ENCODE results near the gene CSMD2.
"Not testable (repeated sequence)": the region's sequence is repeated elsewhere in the genome, so short reads cannot be mapped to it uniquely, and the experiment has no call there.

CSMD2 gene

DNA sequence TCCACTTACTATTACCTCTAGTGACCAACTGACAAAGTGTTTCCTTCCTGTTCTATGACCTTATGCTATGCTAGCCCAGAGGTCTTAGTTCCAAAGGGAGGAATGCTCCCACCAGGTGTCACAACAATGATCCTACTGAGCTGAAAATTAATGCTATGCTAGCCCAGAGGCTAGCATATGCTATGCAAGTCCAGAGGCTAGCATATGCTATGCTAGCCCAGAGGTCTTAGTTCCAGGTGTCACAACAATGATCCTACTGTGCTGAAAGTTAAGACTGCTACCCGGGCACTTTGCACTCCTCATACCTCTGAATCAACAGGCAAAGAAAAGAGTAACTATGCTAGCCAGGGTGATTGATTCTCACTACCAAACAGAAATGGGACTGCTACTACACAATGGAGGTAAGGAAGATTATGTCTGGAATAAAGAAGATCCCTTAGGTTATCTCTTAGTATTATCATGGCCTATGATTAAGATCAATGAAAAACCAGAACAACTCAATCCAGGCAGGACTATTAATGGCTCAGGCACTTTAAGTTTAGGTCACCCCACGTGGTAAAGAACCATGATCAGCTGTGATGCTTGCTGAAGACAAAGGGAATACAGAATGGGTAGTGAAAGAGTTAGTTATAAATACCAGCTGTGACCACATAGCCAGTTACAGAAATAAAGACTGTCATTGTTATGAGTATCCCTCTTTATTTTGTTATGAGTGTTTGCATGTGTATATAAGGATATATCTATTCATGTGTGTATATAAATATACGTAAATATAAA, 114.1 kb downstream of the CSMD2 start:
- no peak for DNase-seq

DNA sequence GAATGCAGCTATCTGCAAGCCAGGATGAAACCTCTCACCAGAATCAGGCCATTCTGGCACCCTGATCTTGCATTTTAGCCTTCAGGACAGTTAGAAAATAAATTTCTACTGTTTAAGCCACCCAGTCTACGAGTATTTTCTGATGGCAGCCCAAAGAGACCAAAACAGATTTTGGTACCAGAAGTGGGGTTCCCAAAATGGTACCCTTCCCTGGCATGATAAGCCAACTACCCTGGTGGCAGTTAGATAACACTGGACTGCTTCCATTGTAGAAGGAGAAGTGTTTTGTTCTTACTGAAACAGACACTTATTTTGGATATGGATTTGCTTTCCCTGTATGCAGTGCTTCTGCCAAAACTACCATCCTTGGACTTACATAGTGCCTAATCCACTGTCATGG, 115.0 kb downstream of the CSMD2 start:
- DNase-seq = no peak

DNA sequence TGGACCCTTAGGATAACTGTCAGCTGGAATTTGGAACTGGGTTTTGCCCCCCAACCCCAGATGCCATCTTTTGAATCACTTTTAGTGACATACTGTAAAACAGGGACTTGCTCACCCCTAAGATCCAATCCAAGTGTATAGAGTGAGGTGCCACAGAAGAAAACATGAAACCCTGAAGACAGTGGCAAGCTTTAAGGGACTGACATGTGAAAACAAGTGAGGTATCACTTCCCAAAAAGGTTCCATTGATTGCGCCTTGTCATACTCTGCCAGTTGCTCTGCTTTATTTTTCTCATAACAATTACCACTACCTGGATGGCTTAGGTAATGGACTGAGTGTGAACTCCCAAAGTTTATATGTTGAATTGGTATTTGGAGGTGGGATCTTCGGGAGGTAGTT, 115.6 kb downstream of the CSMD2 start:
- DNase-seq = no peak

DNA sequence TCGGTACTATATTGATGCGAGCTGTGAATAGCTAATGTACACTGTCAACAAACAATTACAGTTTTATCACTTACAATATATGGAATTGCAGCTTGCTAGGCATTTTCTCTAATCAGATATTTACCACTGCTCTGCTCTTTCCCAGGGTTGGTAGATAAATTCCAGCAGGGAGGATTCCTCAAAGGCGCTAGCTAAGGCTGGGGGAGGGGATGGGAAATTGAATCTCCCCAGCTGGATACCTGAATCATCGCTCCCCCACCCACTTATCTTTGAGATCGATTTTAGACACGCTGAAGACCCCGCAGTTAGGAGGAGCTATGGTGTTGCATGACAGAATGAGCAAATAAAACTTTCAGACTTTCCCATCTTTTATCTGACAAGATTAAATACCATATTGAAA, 127.2 kb downstream of the CSMD2 start:
- DNase-seq = no peak

DNA sequence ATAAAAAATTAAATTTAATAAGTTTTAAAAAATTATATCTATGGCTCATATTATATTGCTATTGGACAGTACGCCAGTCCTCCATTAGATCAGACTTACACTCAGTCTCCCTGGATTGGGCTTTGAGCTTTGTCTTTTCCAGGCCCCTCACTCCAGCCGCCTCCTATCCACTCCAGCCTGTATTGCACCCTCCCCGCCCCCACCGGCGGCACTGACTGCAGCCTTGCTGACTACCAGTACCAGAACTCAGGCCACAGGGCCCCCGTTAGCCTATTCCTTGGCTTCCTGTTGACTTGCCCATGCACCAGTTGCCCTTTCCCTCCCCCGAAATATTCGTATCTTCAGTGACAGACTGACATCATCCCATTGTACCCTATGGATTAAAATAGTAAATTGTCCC, 127.9 kb downstream of the CSMD2 start:
- no peak for DNase-seq

DNA sequence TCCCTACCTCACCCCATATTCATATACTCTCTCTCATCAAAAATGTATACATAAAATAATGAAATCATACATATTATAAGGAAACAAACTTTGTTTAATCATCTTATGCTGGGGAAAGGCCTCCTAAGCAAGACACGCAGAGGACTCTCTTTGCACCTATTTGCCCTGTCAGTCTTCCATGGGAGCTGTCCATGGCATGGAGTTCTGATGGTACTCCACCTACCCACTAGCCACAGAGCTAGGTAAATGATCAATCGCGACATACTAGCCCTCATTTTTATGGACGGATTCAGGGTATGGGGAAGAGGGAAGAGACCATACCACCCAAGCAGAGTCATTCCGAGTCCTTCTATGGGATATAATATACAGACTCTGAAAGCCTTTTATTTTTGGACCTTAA, 131.0 kb downstream of the CSMD2 start:
- no peak for DNase-seq

DNA sequence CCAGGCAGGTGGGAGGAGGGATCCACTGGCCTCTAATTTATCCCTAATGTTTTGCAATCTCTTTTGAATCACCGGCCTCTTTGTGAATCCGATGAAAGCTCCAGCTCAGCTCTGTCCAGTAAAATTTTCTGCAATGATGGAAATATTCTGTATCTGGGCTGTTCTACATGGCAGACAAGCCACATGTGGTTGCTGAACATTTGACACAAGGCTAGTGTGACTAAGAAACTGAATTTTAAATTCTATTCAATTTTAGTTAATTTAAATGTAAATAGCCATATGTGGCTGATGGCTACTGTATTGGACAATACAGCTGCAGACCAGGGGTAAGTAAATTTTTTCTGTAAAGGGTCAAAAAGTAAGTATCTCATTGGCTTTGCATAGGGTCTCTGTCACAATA, 135.1 kb downstream of the CSMD2 start:
- no peak for DNase-seq

DNA sequence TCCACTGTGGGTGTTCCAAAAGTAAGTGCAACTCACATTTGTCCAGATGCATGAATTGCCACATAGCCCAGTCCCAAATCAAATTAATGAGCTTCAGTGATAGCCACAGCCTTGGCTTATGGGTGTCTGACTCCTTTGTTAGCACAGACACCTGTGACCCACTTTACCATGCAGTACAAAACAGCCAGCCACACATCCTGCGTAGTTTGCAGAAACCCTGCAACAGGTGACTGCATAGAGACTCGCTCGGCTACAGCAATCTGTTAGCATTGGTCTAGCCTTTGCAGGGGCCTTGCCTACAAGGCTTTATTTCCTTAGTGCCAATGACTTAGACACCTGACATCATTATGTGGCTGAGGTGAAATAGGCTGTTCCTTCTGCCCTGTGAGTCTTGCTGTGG, 135.5 kb downstream of the CSMD2 start:
- DNase-seq = no peak

DNA sequence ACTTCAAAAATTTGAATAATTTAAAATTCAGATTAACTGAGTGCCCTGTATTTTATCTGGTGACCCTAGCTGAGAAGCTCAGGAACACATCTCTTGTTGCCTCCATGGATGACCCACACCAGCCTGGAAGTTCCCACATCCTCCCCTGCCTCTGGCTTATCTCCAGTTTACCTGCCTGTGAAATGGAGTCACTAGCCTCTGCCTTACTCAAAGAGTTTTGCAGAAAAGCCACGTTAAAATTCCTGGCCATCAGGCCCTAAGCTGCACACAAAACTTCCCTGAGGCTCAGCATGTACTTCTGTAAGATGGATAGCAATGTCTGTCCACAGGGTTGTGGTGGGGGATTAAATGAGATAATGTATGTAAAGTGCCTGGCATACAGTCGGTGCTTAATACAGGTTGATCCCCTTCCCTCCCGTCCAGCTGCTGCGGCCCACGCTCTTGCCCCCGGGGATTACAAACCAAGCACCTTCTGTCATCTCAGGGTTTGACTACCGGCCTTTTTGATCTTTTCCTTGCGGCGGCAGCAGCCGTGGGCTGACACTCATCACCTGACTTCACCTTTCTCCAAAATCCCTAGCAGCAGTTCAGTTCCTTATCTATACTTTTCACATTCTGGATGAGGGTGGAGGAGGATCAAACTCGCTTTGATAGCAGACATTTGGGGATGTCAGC, 136.5 kb downstream of the CSMD2 start:
- no peak for DNase-seq

DNA sequence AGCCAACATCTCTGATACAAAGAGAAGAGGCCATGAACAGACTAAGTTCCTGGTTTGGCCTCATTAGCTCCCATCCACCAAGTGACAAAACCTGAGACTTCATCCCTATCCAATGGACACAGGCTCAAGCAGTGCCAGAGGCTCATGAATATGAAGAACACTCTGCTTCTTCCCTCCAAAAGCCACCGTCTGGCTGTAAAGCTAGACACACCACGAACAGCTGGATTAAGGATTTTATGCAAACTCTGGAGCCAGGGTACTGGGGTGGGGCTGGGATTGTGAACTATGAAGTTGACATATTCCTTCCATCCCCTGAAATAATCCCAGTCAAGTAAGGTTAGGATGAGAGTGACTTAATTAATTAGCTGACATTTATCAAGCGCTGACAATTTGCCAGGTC, 139.4 kb downstream of the CSMD2 start:
- no peak for DNase-seq

DNA sequence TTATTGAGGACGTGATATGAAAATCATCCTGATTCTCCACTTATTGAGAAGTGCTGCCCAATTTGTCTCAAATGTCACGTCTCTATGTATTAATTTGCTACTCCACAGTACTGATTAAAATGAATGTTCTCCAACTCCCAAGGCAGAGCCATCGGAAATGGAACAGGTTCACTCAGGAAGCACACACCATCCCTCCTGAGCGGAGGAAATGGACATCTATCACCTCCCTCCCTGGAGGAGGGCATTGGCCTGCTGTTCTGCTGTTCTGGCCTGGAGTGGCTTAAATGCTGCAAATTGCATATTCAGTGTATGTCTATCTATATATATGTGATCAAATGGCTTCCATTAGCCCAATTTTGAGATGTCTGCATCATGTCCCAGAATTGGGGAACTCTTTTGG, 140.5 kb downstream of the CSMD2 start:
- no peak for DNase-seq

DNA sequence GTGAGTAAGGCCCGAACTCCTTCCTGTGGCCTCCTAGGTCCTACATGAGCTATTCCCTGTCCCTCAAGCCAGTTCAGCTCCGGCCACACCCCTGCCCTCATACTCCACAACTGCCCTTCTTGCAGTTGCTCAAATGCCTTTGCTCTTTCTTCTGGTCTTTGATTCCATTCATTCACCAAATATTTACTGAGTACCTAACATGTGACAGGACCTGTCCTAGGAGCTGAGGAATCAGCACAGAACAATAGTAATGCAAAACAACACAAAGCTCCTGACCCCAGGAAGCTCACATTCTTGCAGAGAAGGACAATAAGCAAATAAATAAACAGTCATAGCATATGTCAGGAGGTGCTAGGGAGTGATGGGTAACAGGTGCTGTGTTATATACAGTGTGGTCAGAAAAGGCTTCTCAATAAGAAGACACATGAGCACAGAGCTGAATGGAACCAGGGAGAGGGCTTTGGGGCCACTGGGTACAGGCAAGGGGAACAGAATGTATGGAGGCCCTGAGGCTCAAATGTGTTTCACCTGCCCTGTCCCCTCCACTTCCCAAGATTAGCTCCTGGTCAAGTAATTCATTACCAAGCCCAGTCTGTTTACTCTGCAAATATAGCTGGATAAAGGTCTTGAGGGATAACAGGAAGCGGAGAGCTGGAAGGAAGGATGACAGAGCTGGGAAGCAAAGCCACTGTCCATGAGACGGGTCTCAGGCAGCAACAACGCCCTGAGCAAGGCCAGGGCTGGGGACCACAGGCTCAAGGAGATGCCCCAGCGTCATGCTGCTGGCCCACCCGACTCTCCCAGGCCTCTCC, 145.1 kb downstream of the CSMD2 start:
- no peak for DNase-seq

DNA sequence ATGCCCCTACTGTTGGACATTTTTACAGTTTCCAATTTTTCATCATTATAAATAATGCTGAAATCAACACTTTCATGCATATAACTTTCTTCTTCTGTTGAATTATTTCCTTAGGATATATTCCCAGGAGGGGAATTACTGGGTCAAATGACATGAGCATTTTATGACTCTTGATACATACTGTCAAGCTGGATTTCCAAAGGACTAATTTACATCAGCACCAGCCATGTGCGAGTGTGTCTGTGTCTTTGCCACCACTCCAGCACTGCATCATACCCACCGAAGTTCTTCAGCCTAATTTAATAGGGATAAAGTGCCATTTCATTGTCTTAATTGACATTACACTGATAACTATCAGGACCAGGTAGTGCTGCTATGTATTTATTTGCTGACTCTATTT, 146.7 kb downstream of the CSMD2 start:
- DNase-seq = no peak

DNA sequence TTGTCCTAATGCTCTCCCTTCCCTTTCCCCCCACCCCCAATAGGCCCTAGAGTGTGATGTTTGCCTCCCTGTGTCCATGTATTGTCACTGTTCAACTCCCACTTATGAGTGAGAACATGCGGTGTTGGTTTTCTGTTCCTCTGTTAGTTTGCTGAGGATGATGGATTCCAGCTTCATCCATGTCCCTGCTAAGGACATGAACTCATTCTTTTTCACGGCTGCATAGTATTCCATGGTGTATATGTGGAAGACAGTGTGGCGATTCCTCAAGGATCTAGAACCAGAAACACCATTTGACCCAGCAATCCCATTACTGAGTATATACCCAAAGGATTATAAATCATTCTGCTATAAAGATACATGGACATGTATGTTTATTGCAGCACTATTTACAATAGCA, 148.7 kb downstream of the CSMD2 start:
- not testable (repeated sequence) for DNase-seq

DNA sequence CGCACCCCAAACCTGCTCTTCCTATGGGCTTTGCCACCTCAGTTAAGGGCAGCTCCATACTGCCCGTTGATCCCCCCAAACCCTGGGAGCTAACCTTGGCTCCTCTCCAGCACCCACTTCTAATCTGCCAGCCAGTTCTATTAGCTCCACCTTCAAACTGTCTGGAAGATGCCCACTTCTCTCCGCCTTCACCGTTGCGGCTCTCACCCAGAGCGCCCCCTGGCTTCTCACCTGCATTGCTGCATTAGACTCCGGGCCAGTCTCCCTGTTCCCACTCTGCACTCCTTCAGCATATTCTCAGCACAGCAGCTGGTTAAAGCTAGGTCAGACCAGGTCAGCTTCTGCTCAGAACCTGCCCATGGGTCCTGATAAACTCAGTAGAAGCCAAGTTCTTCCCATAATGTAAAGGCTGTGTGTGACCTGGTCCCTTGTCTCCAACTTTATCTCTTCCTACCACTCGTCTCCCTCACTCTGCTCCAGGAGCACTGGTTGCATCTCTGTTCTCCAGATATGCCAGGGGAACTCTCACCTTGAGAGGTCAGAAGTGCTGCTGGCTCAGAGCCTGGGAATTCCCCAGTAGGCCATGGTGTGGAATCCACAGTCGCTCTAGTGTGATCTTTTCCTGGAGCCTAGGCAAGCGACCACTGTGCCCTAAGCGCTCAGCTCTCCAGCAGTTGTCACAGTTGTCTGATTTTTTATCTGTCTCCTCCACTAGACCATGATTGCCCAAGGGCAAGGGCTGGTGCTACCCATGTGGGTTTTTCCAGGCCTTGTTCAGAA, 150.9 kb downstream of the CSMD2 start:
- DNase-seq = peak; percentile 15

DNA sequence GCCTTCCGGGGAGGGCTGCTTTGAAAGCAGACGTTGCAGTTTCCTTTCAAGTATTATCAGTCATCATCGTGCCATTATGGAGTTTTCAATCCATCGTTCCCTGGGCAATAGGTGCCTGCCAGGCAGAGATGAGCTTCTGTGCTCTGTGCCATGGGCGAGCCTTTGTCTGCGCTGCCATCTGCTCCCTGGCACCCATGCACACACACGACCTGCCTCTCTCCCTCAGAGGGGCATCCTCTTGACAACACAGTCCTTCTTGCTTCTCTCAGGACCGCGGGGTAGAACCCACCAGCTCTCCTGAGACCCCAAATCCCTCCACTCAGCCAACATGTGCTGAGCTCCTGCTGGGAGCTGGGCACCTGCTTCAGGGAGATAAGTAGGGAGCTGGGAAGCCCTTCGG, 151.9 kb downstream of the CSMD2 start:
- DNase-seq = no peak

DNA sequence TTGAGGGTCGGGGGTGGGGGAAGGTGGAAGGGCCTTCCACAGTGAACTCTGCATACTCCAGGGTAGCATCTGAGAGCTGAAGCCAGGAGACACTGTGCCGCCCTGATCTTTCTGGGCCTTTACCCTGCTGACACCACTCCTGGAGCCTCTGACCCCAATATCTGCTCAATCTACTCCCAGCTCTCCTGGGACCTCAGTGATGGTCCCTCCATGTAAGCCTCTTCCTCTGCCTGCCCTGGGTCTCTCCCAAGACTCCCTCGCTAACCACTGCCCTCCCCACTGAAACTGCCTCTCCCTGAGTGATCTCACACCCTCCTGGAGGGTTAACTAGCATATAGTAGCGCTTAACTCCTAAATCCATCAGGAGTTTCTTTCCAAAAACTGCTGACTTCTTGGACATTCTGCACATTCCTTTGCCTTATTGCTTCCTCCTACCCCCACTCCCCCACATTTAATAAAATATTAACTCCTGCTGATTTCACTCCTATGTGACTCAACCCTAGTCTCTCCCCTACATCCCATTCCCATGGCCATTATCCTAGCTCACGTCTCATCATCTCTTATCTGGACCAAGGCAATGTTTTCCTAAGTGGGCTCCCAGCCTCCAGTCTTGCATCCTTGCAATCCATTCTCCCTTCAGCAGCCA, 155.6 kb downstream of the CSMD2 start:
- DNase-seq = no peak

DNA sequence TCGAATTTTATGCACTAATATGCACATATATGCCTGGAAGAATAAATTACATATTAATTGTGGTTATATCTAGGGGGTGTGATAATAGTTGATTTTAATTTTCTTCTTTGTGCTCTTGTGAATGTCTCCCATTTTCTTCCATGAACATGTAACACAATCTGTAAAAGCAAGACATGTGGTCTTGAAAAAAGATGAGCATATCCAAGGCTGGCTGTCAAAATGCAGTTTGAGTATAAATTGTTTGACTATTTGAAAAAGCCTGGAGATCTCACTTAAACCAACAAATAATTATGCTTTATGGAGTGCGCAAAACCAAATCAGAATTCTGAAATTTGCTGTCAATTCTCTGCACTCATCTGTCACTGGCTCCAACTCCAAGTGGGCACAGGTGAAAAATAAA, 157.3 kb downstream of the CSMD2 start:
- DNase-seq = no peak

DNA sequence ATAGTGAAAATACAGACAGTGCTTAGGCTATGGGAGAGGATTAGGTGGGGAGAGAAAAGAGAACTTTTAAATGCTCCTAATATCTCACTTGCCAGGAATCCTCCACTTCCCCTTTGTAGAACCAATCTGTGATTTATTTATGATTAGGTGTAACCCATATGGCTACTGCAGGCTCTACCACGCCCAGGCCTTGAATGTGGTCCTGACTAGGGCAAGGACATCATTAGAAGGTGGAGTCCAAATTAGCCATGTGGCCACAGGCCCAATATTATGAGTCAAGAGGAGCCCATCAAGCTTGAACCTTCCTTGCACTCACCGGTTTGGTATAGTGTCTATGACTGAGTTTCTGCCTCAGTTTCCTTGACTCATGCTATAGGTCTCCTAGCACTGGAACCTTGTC, 159.7 kb downstream of the CSMD2 start:
- no peak for DNase-seq

DNA sequence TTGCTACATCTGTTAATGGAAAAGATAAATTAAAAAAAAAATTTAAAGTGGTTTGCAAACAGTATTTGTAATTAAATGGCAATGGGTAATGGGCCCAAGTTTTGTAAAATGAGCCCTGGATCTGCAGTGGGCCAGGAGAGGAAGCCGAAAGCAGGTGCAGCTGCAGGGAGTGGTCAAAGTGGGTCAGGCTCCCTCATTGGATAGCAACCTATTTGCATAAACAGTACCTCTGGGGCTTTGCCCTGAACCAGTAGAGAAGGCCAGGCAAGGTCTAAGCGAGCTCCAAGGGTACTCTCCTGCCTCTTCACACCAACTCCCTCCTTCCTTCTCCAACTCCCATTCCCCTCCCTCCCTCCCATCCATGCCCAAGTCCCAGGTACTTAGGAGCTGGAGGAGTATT, 162.2 kb downstream of the CSMD2 start:
- no peak for DNase-seq

DNA sequence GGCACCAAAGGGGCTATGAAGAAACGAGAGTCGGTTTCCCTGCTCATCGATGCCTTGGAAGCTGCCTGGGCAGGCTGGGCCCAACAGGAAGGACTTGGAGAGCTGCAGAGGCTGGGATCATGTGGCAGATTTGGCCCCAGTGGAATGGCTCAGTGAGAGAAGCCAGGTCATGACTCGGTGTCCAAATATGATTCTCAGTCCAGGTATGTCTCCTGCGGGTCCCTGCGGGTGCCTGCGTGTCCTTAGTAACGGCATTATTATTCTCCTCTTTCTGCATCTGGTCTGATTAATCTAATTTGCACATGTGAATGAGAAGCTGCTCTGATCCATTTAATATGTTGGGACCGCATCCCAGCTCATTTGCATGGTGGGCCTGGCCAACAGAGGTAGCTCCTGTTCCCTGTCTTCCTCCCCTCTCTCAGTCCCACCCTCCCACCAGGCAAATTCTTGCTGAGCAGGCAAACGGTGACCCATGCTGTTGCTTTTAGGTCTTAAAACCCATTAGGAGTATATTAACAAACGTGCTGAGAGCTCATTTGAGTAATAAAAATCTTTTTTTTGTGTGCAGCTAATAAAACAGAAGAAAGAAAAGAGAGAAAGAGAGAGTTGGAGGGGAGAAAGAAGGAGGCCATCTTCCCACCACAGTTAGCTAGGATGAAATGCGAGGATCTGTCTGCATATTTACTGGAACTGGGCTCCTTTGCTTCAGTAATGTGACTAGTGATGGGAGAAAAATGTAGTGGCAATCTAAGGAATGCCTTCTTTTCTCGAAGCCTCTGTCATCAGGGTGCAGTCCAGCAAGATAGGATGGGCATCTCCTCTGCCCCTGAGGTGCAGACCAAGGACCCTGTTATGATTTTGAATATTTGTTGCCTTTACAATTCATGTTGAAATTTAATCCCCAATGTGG, 167.6 kb downstream of the CSMD2 start:
- DNase-seq = no peak

DNA sequence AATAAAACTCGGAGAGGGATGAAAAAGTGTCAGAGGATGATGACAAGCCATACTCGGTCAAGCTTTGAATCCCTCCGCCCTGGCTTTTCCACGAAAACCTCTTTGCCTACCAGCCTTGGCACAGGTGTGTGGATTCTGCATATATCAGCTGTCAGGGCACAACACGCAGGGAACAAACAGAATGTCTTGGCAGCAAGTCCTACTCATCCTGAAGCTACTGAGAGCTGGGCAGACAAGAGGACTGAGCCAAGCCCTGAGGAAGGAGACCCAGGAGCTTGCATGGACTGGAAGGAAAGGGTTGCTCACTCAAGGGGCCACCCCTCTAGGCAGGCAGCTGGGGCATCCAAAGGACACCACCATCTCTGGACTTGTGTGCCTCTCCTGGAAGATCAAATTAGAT, 168.7 kb downstream of the CSMD2 start:
- DNase-seq = no peak

Measured in activated CD4-positive, alpha-beta T cell treated with anti-CD3 and anti-CD28 coated beads, Interleukin-2, amount 50 U/mL, for 16 hours (primary cell).